GM18858 (cell line): Measurements from ENCODE around the gene CACNA1B.

Experiments
- ATAC-seq: cut with Tn5 transposase; IDR thresholded peaks from one replicate; pipeline ENCODE4 v1.9.1; 2021; ENCODE audit not compliant: unreplicated experiment

CACNA1B gene

GRCh38 chr9:138025908-138026307, 148.3 kb downstream of the CACNA1B start:
- ATAC-seq, result no peak

DNA sequence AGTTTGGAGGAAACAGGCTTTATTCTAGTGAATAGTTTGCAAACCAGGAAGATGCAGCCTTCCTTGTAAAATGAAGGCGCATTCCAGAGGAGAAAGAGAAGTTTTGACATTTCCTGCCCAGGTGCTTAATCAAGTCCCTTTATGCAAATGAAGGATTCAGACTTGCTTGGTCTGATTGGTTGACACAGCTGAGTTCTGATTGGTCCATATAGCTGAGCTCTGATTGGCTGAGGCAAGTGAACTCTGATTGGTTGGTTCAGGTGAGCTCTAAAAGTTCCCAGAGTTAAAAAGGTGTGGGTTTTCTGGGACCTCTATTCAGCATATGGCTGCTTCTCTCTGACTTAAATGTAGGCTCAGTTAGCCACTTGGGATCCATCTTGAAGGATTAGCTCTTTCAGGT, 151.0 kb downstream of the CACNA1B start:
- no peak for ATAC-seq

- ATAC-seq, result no peak
Measured at GRCh38 chr9:138031186-138031585, 153.6 kb downstream of the CACNA1B start.

DNA sequence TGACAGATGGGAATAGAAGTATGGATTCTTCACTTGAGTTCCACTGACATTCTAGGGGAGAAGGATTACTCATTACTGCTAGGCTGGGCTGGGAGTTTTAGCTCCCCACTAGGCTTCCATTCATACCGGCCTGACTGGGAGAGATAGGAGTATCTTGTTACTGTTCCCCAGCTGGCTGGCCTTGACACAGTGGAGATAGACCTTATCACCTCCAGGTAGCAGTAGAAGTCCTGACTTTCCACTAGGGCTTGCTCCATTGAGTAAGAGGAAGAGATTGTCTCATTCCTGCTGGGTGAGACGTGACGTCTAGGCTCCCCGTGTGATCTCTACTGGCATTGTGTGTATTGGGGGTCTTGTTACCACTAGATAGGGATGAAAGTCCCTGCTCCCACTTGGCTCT, 156.4 kb downstream of the CACNA1B start:
- no peak for ATAC-seq

DNA sequence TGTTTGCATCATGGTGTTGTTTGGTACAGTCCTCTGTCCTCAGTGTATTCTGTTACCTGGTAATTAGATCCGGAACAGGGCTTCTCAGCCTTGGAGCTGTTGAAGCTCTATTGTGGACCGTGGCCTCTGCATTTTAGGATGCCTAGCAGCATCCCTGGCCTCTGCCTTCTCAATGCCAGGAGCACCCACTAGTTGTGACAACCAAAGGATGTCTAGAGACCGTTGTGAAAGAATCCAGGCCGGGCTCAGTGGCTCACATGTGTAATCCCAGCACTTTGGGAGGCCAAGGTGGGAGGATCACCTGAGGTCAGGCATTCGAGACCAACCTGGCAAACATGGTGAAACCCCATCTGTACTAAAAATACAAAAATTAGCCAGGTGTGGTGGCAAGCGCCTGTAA, 159.6 kb downstream of the CACNA1B start:
- no peak for ATAC-seq

DNA sequence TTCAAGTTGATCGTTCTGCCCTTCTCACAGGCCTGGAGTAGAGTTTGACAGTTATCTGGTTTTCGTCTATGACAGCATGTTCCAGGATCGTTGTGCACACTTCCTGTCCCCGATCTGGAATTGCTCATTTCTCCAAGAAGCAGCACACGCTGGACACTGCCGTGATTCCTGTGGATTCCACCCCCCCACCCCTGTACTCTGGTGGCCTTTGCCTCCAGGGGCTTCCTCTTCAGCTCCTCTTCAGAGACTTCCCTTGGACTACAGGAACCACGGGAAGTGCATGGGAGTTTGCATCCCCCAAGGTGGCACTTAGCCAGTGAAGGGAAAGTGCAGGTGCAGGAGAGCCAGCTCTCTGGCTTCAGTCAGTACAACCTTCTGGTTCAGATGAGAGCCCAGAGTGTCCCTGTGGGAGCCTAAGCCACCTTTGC, 160.7 kb downstream of the CACNA1B start:
- no peak for ATAC-seq

- ATAC-seq, result no peak
Measured at GRCh38 chr9:138040446-138041430, 163.2 kb downstream of the CACNA1B start.

- ATAC-seq, result no peak
Measured at GRCh38 chr9:138042146-138042545, 164.6 kb downstream of the CACNA1B start.

- ATAC-seq, result no peak
Measured at GRCh38 chr9:138042640-138043039, 165.1 kb downstream of the CACNA1B start.

GRCh38 chr9:138043061-138043410, 165.5 kb downstream of the CACNA1B start:
- no peak for ATAC-seq

DNA sequence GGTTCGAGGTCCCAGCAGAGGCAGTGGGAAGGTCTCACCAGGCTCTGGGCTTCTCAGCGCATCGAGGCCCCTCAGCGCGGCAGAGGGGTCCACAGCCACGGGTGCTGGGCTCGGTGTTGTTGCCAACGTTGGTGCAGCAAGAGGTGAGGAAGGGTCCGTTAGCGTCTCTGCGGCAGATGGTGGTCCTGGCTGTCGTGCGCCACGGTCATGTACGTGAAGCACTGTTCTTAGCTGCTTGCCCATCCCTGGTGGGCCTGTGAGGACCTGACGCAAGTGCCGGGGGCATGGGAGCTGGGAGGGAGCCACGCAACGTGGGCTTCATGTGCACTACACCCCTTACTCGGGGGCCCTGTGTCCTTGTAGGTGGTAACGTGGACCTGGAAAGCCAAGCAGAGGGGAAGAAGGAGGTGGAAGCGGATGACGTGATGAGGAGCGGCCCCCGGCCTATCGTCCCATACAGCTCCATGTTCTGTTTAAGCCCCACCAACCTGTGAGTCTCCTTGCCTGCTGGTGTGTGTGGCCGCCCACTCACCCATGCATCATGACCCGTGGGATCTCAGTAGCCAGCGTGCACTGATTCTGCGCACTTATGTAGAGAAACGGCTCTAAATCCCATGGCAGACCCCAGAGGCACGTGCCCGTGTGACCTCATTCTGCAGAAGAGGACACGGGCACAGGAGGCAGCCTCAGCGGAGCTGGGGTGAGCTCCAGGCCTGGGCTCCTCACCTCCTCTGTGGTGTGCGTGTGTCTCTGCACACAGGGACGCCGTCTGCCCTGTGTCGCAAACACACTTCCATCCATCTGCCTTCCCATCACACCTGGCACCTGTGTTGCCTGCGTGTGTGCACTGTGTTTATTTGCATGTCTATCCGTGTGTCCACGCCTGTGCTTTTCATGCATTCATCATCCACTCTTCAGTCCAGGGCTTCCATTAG, 166.1 kb downstream of the CACNA1B start:
- ATAC-seq, result no peak

DNA sequence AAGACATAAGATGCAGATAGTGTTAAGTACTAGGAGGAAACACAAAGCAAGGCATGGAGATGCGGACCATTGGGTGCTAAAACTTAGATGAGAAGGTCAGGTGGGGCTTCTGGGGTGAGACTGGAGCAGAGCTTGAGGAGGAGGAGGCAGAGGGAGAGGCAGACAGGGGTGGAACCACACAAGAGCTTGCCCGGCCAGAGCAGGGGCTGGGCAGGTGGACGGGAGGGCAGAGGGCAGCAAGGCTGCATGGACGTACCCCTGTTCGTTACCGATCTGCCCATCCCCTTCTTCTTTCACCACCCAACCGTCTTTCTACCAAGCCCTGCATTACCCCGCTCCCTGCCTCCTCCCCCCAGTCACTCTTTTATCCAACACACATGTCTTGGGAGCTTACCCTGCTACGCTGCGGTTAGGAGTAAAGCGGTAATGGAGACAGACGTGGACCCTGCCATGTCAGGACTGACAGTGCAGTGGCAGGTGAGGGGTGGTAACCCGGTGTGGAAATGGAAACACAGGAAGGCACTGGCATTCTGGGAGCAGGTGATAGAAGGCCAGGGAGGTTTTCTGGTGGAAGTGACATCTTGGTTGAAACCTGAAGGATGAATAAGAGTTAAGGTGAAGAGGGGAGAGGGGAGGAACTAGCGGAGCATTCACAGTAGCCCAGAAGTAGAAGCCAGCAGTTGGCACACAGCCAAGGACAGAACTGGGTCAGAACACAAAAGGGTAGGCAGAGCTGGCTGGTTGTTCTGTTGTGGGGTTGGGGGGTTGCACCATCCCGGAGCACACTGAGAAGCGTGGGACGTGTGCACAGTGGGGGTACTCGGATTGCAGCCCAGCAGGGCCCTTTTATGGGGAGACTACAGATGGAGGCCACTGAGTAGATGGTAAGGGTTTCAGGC, 167.2 kb downstream of the CACNA1B start:
- no peak for ATAC-seq

- ATAC-seq, result no peak
Measured at GRCh38 chr9:138045541-138046490, 168.2 kb downstream of the CACNA1B start.

- ATAC-seq, result no peak
Measured at GRCh38 chr9:138046641-138047301, 169.2 kb downstream of the CACNA1B start.

DNA sequence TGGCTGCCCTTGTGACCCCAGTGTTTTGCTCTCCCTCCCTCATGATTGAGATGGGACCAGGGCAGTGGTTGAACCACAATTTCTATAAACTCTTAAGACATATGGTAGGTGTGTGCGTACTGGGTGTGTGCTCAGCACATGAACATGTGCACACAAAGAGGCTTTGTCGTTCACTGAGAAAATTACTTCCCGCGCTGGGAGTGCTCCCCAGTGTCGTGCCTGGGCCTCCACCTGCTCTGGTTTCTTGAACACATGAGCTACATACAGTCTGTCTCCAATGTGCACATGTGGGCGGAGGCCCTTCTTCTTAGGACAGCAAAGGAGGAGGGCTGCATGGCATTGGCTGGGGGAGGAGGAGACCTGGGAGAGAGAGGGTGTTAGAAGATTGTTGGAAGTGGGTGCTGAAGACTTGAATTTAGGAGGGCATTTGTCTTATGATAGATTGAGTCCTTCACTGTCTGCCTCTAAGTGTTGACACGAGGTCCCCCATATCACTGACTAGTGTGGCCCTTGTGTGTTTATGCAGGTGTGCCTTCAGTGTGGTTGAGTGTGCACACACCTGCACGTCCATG, 170.0 kb downstream of the CACNA1B start:
- ATAC-seq, result no peak

DNA sequence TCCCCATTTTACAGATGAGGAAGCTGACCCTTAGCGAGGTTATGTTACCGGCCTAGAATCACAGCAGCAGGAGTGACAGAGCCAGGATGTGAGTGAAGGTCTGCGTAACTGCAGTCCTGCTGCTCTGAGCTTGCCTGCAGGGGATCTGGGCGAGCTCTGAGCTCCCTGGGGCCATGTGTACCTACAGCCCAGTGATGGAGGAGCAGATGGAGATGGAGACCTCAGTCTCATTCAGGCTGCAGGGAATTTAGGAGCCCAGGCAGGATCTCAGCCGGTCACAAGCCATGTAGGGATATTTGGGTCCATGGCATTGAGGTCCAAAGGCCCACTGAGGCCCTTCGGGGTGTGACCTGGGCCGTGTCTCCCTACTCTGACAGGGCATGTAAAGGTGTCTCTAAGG, 170.6 kb downstream of the CACNA1B start:
- ATAC-seq, result no peak

DNA sequence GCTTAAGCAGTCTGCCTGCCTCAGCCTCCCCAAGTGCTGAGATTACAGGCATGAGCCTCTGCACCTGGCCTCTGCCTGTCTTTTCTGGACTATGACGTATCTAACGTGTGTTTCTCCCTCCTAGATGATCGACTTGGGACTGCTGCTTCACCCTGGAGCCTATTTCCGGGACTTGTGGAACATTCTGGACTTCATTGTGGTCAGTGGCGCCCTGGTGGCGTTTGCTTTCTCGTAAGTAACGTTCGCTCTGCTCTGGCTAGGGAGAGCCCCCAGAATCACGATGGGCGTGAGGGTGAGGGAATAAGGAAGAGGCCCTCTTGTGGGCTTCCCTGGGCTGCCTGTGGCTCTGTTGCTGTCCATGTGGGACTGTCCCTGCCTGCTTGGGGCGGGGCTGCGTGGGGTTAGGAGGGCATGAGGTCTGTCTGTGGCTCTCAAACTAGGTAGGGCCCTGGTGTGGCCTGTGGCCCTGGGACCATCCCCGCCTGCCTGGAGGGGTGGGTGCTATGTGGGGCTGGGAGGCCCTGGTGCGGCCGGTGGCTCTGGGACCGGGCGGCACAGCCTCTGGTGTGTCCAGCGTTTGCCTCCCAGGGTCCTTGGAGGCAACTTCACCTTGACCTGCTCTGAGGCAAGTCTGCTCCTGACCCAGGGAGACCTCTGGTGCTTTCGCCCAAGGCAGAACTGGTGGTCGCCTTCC, 171.7 kb downstream of the CACNA1B start:
- ATAC-seq, result no peak
